HCT116 (cell line): ENCODE data around the gene TMEM151A. TPM values are rescaled to one million over a fixed set of nuclear protein-coding genes. Genes with fewer than 3 reads are reported as not detected.

ENCODE experiments used
- ATAC-seq: fragments of 200-7000 bp; cut with Tn5 transposase; 2 replicates; pipeline ENCODE4 v1.9.1; 2020; ENCODE audit warnings: mild to moderate bottlenecking, moderate library complexity
- BruUV-seq: library from RNA; stranded (reverse); fragments of 400-500 nt; replicated peaks from 2 replicates; lab custom pipeline; 2021; lab: Mats Ljungman, UMichigan
- CTCF ChIA-PET: fragments of 300-600 bp; sonication (Branson Sonifier 250); formaldehyde crosslinking; loops from one replicate; lab custom pipeline; 2021; ENCODE audit warnings: antibody characterized with exemption; lab: Charles Lee
- POLR2A ChIA-PET: fragments of 300-600, 350-600 bp; sonication (Branson Sonifier 250); formaldehyde crosslinking; loops from one replicate; lab custom pipeline; 2021; ENCODE audit warnings: antibody characterized with exemption; lab: Charles Lee
- RAD21 ChIA-PET, 2 experiments: fragments of 300-600 bp; sonication (Branson Sonifier 250); formaldehyde crosslinking; loops; one replicate each; lab custom pipeline; 2023; ENCODE audit warnings: low total read pairs in 2 of 2; ENCODE audit not compliant: uncharacterized antibody in 2 of 2, unreplicated experiment in 2 of 2, low non-redundant PET in 1 of 2; lab: Charles Lee
- DNase-seq: peaks from one replicate; pipeline ENCODE4 v3.0.0-alpha.2; 2010; ENCODE audit warnings: low read depth, low spot score
- H2AFZ ChIP-seq: fragments of 200-600 bp; shearing (Covaris generic), sonication (generic); 2 replicates; pipeline ENCODE4 v1.6.1; 2017; ENCODE audit warnings: low read depth, mixed run types, mixed read lengths, antibody characterized with exemption, low read length; ENCODE audit not compliant: poor library complexity, severe bottlenecking
- H3K27ac ChIP-seq: 2 replicates; pipeline ENCODE4 v1.5.1; 2012; ENCODE audit warnings: low read depth, low read length
- H3K27me3 ChIP-seq: fragments of 200-600 bp; sonication (generic); 2 replicates; pipeline ENCODE4 v1.6.1; 2016; ENCODE audit warnings: mixed run types, low read length, mixed read lengths; ENCODE audit not compliant: insufficient read depth
- H3K36me3 ChIP-seq, 2 experiments: fragments of 200-500 bp in 1 of 2; fragments of 200-600 bp in 1 of 2; sonication (Bioruptor generic) in 1 of 2; sonication (generic) in 1 of 2; 2 replicates each; pipeline versions ENCODE4 v1.5.1 to v1.6.1; 2014 to 2016; ENCODE audit warnings: low read length in 2 of 2, inconsistent platforms in 1 of 2, mixed read lengths in 1 of 2, mixed run types in 1 of 2; ENCODE audit not compliant: insufficient read depth in 2 of 2, control insufficient read depth in 1 of 2
- H3K4me1 ChIP-seq, 2 experiments: fragments of 200-600 bp in 1 of 2; sonication (generic) in 1 of 2; 2 replicates each; pipeline versions ENCODE4 v1.5.1 to v1.6.1; 2012 to 2017; ENCODE audit warnings: low read length in 2 of 2, inconsistent platforms in 1 of 2, mild to moderate bottlenecking in 1 of 2, mixed read lengths in 1 of 2, mixed run types in 1 of 2, moderate library complexity in 1 of 2; ENCODE audit not compliant: insufficient read depth in 2 of 2, control insufficient read depth in 1 of 2
- H3K4me2 ChIP-seq: fragments of 200-600 bp; sonication (generic); 2 replicates; pipeline ENCODE4 v1.6.1; 2017; ENCODE audit warnings: mixed run types, low read length, mixed read lengths
- H3K4me3 ChIP-seq, 2 experiments: fragments of 200-600 bp in 1 of 2; sonication (generic) in 1 of 2; replicated peaks in 1 of 2; 2 replicates each; pipeline ENCODE4 v1.5.1; 2011 to 2016; ENCODE audit warnings: low read length in 2 of 2, control low read depth in 1 of 2, low read depth in 1 of 2, mild to moderate bottlenecking in 1 of 2, mixed read lengths in 1 of 2, mixed run types in 1 of 2
- H3K79me2 ChIP-seq: fragments of 200-600 bp; sonication (generic); 2 replicates; pipeline ENCODE4 v1.6.1; 2017; ENCODE audit warnings: mild to moderate bottlenecking, mixed run types, low read length, moderate library complexity, mixed read lengths; ENCODE audit not compliant: insufficient read depth
- H3K9ac ChIP-seq: fragments of 200-600 bp; sonication (generic); 2 replicates; pipeline ENCODE4 v1.6.1; 2016; ENCODE audit warnings: low read length, mixed read lengths
- H3K9me2 ChIP-seq: fragments of 200-600 bp; sonication (generic), shearing (Covaris generic); 2 replicates; pipeline ENCODE4 v1.6.1; 2017; ENCODE audit warnings: mixed run types, mild to moderate bottlenecking, moderate library complexity; ENCODE audit not compliant: insufficient read depth
- H3K9me3 ChIP-seq, 2 experiments: fragments of 200-500 bp in 1 of 2; fragments of 200-600 bp in 1 of 2; sonication (Bioruptor generic) in 1 of 2; sonication (generic) in 1 of 2; 2 replicates each; pipeline ENCODE4 v1.6.1; 2014 to 2017; ENCODE audit warnings: low read length in 2 of 2, mixed read lengths in 2 of 2, inconsistent platforms in 1 of 2, low read depth in 1 of 2, mild to moderate bottlenecking in 1 of 2, mixed run types in 1 of 2, moderate library complexity in 1 of 2; ENCODE audit not compliant: control insufficient read depth in 1 of 2, insufficient read depth in 1 of 2
- H4K20me1 ChIP-seq: fragments of 200-600 bp; sonication (generic), shearing (Covaris generic); 2 replicates; pipeline ENCODE4 v1.6.1; 2017; ENCODE audit warnings: mixed run types, mild to moderate bottlenecking, moderate library complexity; ENCODE audit not compliant: insufficient read depth
- ATF3 ChIP-seq: IDR thresholded peaks from 2 replicates; pipeline ENCODE4 v1.6.1; 2012
- EGR1 ChIP-seq: IDR thresholded peaks from 2 replicates; pipeline ENCODE4 v1.6.1; 2012; ENCODE audit warnings: low read depth
- ELF1 ChIP-seq: IDR thresholded peaks from 2 replicates; pipeline ENCODE4 v1.6.1; 2012; ENCODE audit warnings: low read depth, borderline replicate concordance
- EZH2phosphoT487 ChIP-seq: fragments of 200-600 bp; IDR thresholded peaks from 2 replicates; pipeline ENCODE4 v1.6.1; 2018; ENCODE audit warnings: antibody characterized with exemption, borderline replicate concordance
- POLR2AphosphoS5 ChIP-seq: IDR thresholded peaks from 2 replicates; pipeline ENCODE4 v1.6.1; 2011; ENCODE audit warnings: mild to moderate bottlenecking, low read depth, low read length, moderate library complexity
- SIN3A ChIP-seq: IDR thresholded peaks from 2 replicates; pipeline ENCODE4 v1.6.1; 2012; ENCODE audit warnings: low read depth
- ZFX ChIP-seq: fragments of 450-650 bp; IDR thresholded peaks from 2 replicates; pipeline ENCODE4 v1.6.1; 2017
- ZNF274 ChIP-seq: fragments of 200-500 bp; sonication (Bioruptor generic); IDR thresholded peaks from 2 replicates; pipeline ENCODE4 v1.6.1; 2014; ENCODE audit warnings: mild to moderate bottlenecking, low read depth, low read length, inconsistent platforms
- intact Hi-C: fragments of 100-400 bp; cut with micrococcal nuclease; formaldehyde crosslinking; loops from 2 replicates; pipeline ENCODE4 v1.10.0; 2022
- total RNA-seq: library from RNA; stranded (reverse); gene quantifications from one replicate; pipeline ENCODE4 v1.2.1, GENCODE V29; 2021; ENCODE audit not compliant: unreplicated experiment

The TMEM151A gene
- total RNA-seq, 1 experiment from 2014 or later: 5.9 TPM

- H4K20me1 ChIP-seq: no peaks in the 10 kb centered on the region
- CTCF ChIA-PET: interaction anchor here (1.3 to 4.1 kb wide), 2 partner anchors 9 to 15 kb away, joined by 4 to 21 read pairs; partner anchors contain the start of gene YIF1A
- ATAC-seq (no peak), DNase-seq (no peak)
- H3K4me1 ChIP-seq: peaks cover 5 to 7% of the 10 kb centered on the region in 2 experiments
- no peaks in the 10 kb centered on the region for H3K9me3 ChIP-seq
- H3K79me2 ChIP-seq: no peaks in the 10 kb centered on the region
- H3K27ac ChIP-seq: no peak overlapping the region
- POLR2A ChIA-PET: interaction anchor here (1.3 kb wide), 1 partner anchor 8 kb away, joined by 3 read pairs; the partner anchor contains the start of gene YIF1A
- TF ChIP-seq SIN3A: no peak
- no peak for TF ChIP-seq POLR2AphosphoS5
- no peak for TF ChIP-seq ATF3
- no peak for TF ChIP-seq ZFX
- no peak overlapping the region for H3K4me2 ChIP-seq
- intact Hi-C loops: no loop called here
- H3K36me3 ChIP-seq: no peaks in the 10 kb centered on the region
- H3K27me3 ChIP-seq: no peaks in the 10 kb centered on the region
- RAD21 ChIA-PET: interaction anchor here in 1 of 2 experiments (0.7 kb wide), 1 partner anchor 11 kb away, joined by 3 read pairs; no protein-coding TSS in a partner anchor
- no peak overlapping the region for H3K9ac ChIP-seq
- no peaks in the 10 kb centered on the region for H3K9me2 ChIP-seq
- BruUV-seq: no TSS peak
- no peak overlapping the region for H3K4me3 ChIP-seq
- no peak overlapping the region for H2AFZ ChIP-seq
Observed at GRCh38 chr11:66297610-66298009, 5.9 kb downstream of the TMEM151A start.

- H3K4me3 ChIP-seq: no peak overlapping the region
- DNase-seq: no peak
- H3K9me3 ChIP-seq: no peaks in the 10 kb centered on the region
- H2AFZ ChIP-seq: no peak overlapping the region
- H3K36me3 ChIP-seq: no peaks in the 10 kb centered on the region
- no peak overlapping the region for H3K27ac ChIP-seq
- POLR2A ChIA-PET: no interaction called here
- H3K9me2 ChIP-seq: no peaks in the 10 kb centered on the region
- BruUV-seq: no TSS peak
- RAD21 ChIA-PET: no interaction called here
- H3K4me2 ChIP-seq: no peak overlapping the region
- H3K79me2 ChIP-seq: no peaks in the 10 kb centered on the region
- ATAC-seq: no peak
- H3K27me3 ChIP-seq: no peaks in the 10 kb centered on the region
- no peaks in the 10 kb centered on the region for H4K20me1 ChIP-seq
- no peak overlapping the region for H3K9ac ChIP-seq
- CTCF ChIA-PET: interaction anchor here (4.1 kb wide), 1 partner anchor 13 kb away, joined by 21 read pairs; no protein-coding TSS in a partner anchor
- H3K4me1 ChIP-seq: no peaks in the 10 kb centered on the region
- TF ChIP-seq EZH2phosphoT487 (no peak), ZFX (no peak), ELF1 (no peak), EGR1 (no peak), ZNF274 (no peak), POLR2AphosphoS5 (no peak)
- intact Hi-C loops: no loop called here
Observed at GRCh38 chr11:66299186-66299585, 7.5 kb downstream of the TMEM151A start.
